HFFc6 (cell line): Measurements from ENCODE around the gene HSD17B7. TPM values are rescaled to one million over a fixed set of nuclear protein-coding genes. Genes with fewer than 3 reads are reported as not detected.

ENCODE experiments used
- DNase-seq: peaks from one replicate; pipeline ENCODE4 v3.0.0-alpha.2; 2018
- H3K27ac Mint-ChIP-seq: 2 replicates; pipeline ENCODE4 v1.8.0; 2020; ENCODE audit warnings: mild to moderate bottlenecking, mixed read lengths
- H3K27me3 Mint-ChIP-seq: 2 replicates; pipeline ENCODE4 v1.8.0; 2021; ENCODE audit warnings: mild to moderate bottlenecking, moderate library complexity, mixed read lengths; ENCODE audit not compliant: insufficient read depth
- H3K36me3 Mint-ChIP-seq: 2 replicates; pipeline ENCODE4 v1.8.0; 2021; ENCODE audit warnings: low read depth, mixed read lengths
- H3K4me1 Mint-ChIP-seq: 2 replicates; pipeline ENCODE4 v1.8.0; 2020; ENCODE audit warnings: low read depth, mixed read lengths
- H3K4me3 Mint-ChIP-seq: 2 replicates; pipeline ENCODE4 v1.8.0; 2020; ENCODE audit warnings: mild to moderate bottlenecking, moderate library complexity, mixed read lengths
- H3K9me3 Mint-ChIP-seq: 2 replicates; pipeline ENCODE4 v1.8.0; 2020; ENCODE audit warnings: mild to moderate bottlenecking, mixed read lengths
- total RNA-seq, 6 experiments: library from RNA; stranded (reverse); fragmentation: NEBNext Ultra II Directional; extraction: Animal tissue kit (Norgen Biotek cat#: 25700); gene quantifications; 2 replicates in 1 of 6; 3 replicates in 5 of 6; pipeline ENCODE4 v1.2.3, GENCODE V29; 2021
- TF ChIP-seq, protein P1 (sequence below): fragments of 200-600 bp; sonication (generic); IDR thresholded peaks from 2 replicates; pipeline ENCODE4 v1.5.0; 2021; ENCODE audit warnings: antibody characterized with exemption, mild to moderate bottlenecking

The HSD17B7 gene
- total RNA-seq, 6 experiments from 2014 or later, result 3.1 to 6.2 (median 4.4) TPM

DNA sequence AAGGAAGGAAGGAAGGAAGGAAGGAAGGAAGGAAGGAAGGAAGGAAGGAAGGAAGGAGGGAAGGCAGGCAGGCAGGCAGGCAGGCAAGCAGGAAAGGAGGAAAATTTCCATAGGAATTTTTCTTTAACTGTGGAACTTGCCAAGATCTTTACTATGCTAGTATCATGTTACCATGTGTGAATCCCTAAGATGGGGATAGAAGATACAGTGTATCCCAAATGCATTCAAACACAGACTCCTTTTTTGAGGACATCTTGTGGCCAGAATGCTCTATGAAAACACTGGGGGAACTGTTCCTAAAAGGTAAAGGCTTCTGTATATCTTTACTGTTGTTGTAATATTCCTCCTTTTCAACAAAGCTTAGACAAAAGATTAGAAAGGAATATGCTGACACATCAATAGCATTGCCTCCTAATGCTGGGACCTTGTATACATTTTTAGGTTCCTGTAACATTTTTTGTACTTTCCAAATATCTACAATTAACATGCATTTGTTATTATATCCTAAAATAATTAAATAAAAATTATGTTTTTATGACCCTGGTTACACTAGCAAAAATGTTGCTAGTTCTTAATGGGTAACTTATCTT is 49.8 kb downstream of the HSD17B7 start:
- peaks cover 6% of the 10 kb centered on the region; the same call in 1 of the 2 replicates for H3K36me3 Mint-ChIP-seq
- H3K9me3 Mint-ChIP-seq, result peaks cover 16% of the 10 kb centered on the region
- H3K4me3 Mint-ChIP-seq, result no peak overlapping the region
- TF ChIP-seq, protein P1, sequence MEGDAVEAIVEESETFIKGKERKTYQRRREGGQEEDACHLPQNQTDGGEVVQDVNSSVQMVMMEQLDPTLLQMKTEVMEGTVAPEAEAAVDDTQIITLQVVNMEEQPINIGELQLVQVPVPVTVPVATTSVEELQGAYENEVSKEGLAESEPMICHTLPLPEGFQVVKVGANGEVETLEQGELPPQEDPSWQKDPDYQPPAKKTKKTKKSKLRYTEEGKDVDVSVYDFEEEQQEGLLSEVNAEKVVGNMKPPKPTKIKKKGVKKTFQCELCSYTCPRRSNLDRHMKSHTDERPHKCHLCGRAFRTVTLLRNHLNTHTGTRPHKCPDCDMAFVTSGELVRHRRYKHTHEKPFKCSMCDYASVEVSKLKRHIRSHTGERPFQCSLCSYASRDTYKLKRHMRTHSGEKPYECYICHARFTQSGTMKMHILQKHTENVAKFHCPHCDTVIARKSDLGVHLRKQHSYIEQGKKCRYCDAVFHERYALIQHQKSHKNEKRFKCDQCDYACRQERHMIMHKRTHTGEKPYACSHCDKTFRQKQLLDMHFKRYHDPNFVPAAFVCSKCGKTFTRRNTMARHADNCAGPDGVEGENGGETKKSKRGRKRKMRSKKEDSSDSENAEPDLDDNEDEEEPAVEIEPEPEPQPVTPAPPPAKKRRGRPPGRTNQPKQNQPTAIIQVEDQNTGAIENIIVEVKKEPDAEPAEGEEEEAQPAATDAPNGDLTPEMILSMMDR, result peak; percentile 45
- H3K27ac Mint-ChIP-seq, result no peak overlapping the region
- H3K4me1 Mint-ChIP-seq, result peaks cover 16% of the 10 kb centered on the region
- DNase-seq, result peak; percentile 31
- peaks cover 4% of the 10 kb centered on the region; the same call in 1 of the 2 replicates for H3K27me3 Mint-ChIP-seq

DNA sequence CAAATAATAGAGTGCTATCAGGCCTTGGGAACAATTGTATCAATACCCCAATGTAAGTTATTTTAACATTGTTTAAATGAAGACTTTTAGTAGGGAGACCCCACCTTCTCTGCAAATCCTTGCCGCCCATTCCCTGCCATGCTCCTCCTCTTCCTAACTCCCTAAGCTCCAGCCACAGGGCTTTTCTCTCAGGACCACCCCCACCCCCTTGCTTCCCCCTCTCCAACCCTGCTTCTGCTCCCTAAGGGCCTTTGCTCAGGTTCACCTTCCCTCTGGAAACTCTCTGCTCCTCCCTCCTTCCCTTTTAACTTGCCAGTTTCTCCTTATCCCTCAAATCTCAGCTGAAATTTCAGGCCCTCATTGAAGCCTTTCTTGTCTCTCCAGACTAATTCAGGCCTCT is 53.7 kb downstream of the HSD17B7 start:
- Mint-ChIP-seq H3K27me3 (peaks cover 5% of the 10 kb centered on the region), H3K4me1 (peaks cover 32% of the 10 kb centered on the region), H3K27ac (no peak overlapping the region), H3K36me3 (no peaks in the 10 kb centered on the region; the same call in 1 of the 2 replicates), H3K9me3 (peaks cover 5% of the 10 kb centered on the region), H3K4me3 (no peak overlapping the region)
- DNase-seq, result no peak
- TF ChIP-seq, protein P1, result no peak

GRCh38 chr1:162846256-162847212 is 56.0 kb downstream of the HSD17B7 start:
- TF ChIP-seq, protein P1, result no peak; the same call in 1 of the 2 replicates
- peaks cover 8% of the 10 kb centered on the region for H3K27me3 Mint-ChIP-seq
- H3K4me3 Mint-ChIP-seq, result peak overlapping the region; percentile 58
- H3K9me3 Mint-ChIP-seq, result no peaks in the 10 kb centered on the region
- H3K36me3 Mint-ChIP-seq, result no peaks in the 10 kb centered on the region
- peaks cover 32% of the 10 kb centered on the region for H3K4me1 Mint-ChIP-seq
- peak; percentile 94 for DNase-seq
- H3K27ac Mint-ChIP-seq, result peak overlapping the region; percentile 81

GRCh38 chr1:162847839-162848453 is 57.4 kb downstream of the HSD17B7 start:
- H3K4me3 Mint-ChIP-seq, result no peak overlapping the region
- peak; percentile 57 for DNase-seq
- peaks cover 32% of the 10 kb centered on the region for H3K4me1 Mint-ChIP-seq
- no peaks in the 10 kb centered on the region for H3K9me3 Mint-ChIP-seq
- TF ChIP-seq, protein P1, result peak; percentile 100
- peaks cover 8% of the 10 kb centered on the region for H3K27me3 Mint-ChIP-seq
- H3K27ac Mint-ChIP-seq, result no peak overlapping the region
- no peaks in the 10 kb centered on the region for H3K36me3 Mint-ChIP-seq

- no peak for DNase-seq
- H3K9me3 Mint-ChIP-seq, result no peaks in the 10 kb centered on the region
Measured at GRCh38 chr1:162849711-162850110, 59.2 kb downstream of the HSD17B7 start.

More at GRCh38 chr1:162849711-162850110, 59.2 kb downstream of the HSD17B7 start:
- Mint-ChIP-seq H3K4me1 (peaks cover 42% of the 10 kb centered on the region), H3K36me3 (no peaks in the 10 kb centered on the region), H3K27me3 (peaks cover 8% of the 10 kb centered on the region), H3K4me3 (no peak overlapping the region), H3K27ac (no peak overlapping the region)
- TF ChIP-seq, protein P1, result peak; percentile 4; the same call in 1 of the 2 replicates
